Kidney (tissue), 14 donors: Measurements from ENCODE around the gene NAA25. TPM values are rescaled to one million over a fixed set of nuclear protein-coding genes. Genes with fewer than 3 reads are reported as not detected.
"Not testable (repeated sequence)": the region's sequence is repeated elsewhere in the genome, so short reads cannot be mapped to it uniquely, and the experiment has no call there.

Experiments
- DNase-seq, 5 donors: peaks; one replicate each; pipeline ENCODE4 v3.0.0-alpha.2; 2013 to 2020
- FAIRE-seq: peaks from 2 replicates; lab custom pipeline; 2012; peaks lifted over from hg19 to GRCh38; lab: Jason Lieb, UNC
- H3K27ac ChIP-seq, 2 donors: one replicate each; pipeline ENCODE4 v1.7.0; 2013; ENCODE audit warnings: low read depth in 2 of 2, low read length in 2 of 2, inconsistent platforms in 1 of 2
- H3K27me3 ChIP-seq: one replicate; pipeline ENCODE4 v1.7.1; 2013; ENCODE audit warnings: low read length, inconsistent platforms; ENCODE audit not compliant: control insufficient read depth, insufficient read depth
- H3K36me3 ChIP-seq, 3 donors: one replicate each; pipeline versions ENCODE4 v1.7.0 to v1.7.1; 2013; ENCODE audit warnings: low read length in 3 of 3, control low read depth in 1 of 3, inconsistent platforms in 1 of 3; ENCODE audit not compliant: insufficient read depth in 3 of 3, control insufficient read depth in 2 of 3
- H3K4me1 ChIP-seq, 3 donors: one replicate each; pipeline versions ENCODE4 v1.7.0 to v1.7.1; 2013; ENCODE audit warnings: low read length in 3 of 3, inconsistent platforms in 1 of 3, low read depth in 1 of 3; ENCODE audit not compliant: control insufficient read depth in 2 of 3, insufficient read depth in 2 of 3
- H3K4me3 ChIP-seq, 3 donors: one replicate each; pipeline versions ENCODE4 v1.7.0 to v1.8.1; 2013; ENCODE audit warnings: low read length in 3 of 3, control low read depth in 1 of 3, inconsistent platforms in 1 of 3
- H3K9ac ChIP-seq, 3 donors: one replicate each; pipeline versions ENCODE4 v1.7.0 to v1.7.1; 2013; ENCODE audit warnings: low read length in 3 of 3, control low read depth in 1 of 3, inconsistent platforms in 1 of 3
- H3K9me3 ChIP-seq, 3 donors: one replicate each; pipeline versions ENCODE4 v1.7.0 to v1.7.1; 2013; ENCODE audit warnings: low read length in 3 of 3, control low read depth in 1 of 3, inconsistent platforms in 1 of 3; ENCODE audit not compliant: control insufficient read depth in 2 of 3, insufficient read depth in 1 of 3
- intact Hi-C: fragments of 100-400 bp; cut with DNase I; formaldehyde crosslinking; loops from one replicate; pipeline ENCODE4 v1.11.1; 2022
- polyA plus RNA-seq: library from polyadenylated mRNA; stranded (reverse); fragments of 350-450 nt; fragmentation: Illumina TruSeq; extraction: RNeasy Lipid Tissue Mini Kit (QIAGEN cat#74804); gene quantifications from one replicate; pipeline ENCODE4 v1.2.3, GENCODE V29; 2014; ENCODE audit warnings: low read depth, low replicate concordance; ENCODE audit not compliant: insufficient read depth
- total RNA-seq: library from RNA; stranded (reverse); fragmentation: NEBNext Ultra II Directional; extraction: Animal tissue kit (Norgen Biotek cat#: 25700); gene quantifications from one replicate; pipeline ENCODE4 v1.2.1, GENCODE V29; 2021
- TF ChIP-seq, protein P1 (sequence below): IDR thresholded peaks from 3 replicates; pipeline ENCODE4 v1.5.1; 2012; ENCODE audit warnings: mild to moderate bottlenecking, moderate library complexity, borderline replicate concordance; ENCODE audit not compliant: insufficient read depth; ENCODE audit errors: extremely low read depth
- donor health status: control.
- donor health status: control.
- donor health status: control.
- donor health status: control.
- donor health status: control.
- donor health status: DM: yes; HTN: yes; CAD: no.
- donor health status: Normal renal cell carcinoma (clear cell type).

NAA25 gene
- total and polyA plus RNA-seq, 2 donors from 2014 or later, result 3.2 to 22.8 TPM

DNA sequence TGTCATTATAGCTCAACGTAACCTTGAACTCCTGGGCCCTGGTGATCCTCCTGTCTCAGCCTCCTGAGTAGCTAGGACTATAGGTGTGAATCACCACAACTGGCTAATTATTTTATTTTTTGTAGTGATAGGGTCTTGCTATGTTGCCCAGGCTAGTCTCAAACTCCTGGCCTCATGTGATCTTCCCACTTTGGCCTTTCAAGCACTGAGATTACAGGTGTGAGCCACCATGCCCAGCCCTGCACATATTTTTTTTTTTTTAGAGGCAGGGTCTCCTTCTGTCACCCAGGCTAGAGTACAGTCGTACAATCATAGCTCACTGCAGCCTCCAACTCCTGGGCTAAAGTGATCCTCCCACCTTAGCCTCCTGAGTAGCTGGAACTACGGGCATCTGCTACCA is 104.5 kb downstream of the NAA25 start:
- no peak for FAIRE-seq
- TF ChIP-seq, protein P1, sequence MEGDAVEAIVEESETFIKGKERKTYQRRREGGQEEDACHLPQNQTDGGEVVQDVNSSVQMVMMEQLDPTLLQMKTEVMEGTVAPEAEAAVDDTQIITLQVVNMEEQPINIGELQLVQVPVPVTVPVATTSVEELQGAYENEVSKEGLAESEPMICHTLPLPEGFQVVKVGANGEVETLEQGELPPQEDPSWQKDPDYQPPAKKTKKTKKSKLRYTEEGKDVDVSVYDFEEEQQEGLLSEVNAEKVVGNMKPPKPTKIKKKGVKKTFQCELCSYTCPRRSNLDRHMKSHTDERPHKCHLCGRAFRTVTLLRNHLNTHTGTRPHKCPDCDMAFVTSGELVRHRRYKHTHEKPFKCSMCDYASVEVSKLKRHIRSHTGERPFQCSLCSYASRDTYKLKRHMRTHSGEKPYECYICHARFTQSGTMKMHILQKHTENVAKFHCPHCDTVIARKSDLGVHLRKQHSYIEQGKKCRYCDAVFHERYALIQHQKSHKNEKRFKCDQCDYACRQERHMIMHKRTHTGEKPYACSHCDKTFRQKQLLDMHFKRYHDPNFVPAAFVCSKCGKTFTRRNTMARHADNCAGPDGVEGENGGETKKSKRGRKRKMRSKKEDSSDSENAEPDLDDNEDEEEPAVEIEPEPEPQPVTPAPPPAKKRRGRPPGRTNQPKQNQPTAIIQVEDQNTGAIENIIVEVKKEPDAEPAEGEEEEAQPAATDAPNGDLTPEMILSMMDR, result no peak
- no peaks in the 10 kb centered on the region for H3K27me3 ChIP-seq

DNA sequence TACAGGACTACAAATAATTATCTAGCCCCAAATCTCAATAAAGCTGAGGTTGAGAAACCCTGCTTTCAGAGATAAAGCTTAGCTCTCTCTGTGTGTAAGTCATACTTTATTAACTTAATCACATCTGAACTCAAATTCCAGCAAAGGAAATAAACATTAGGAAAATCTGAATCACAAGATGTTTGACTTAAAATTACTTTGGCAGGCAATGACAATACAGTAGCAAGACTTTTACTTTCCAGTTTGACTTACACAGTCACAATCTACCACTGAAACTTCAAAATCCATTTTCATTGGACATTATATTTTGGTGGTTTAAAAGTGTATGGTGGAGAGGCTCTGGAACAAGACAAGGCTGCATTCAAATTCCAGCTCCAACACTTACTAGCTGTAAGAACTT is 107.0 kb downstream of the NAA25 start:
- intact Hi-C loops, result no loop called here
- no peak for FAIRE-seq

More for the DNA sequence above, 104.5 kb downstream of the NAA25 start:
- Histone ChIP-seq H3K4me1 (peaks cover 0 to 3% (median 0%) of the 10 kb centered on the region in 3 donors), H3K9me3 (no peaks in the 10 kb centered on the region), H3K9ac (no peak overlapping the region), H3K27ac (no peak overlapping the region), H3K4me3 (no peak overlapping the region), H3K36me3 (no peaks in the 10 kb centered on the region)
- no peak for DNase-seq
- intact Hi-C loops, result no loop called here

DNA sequence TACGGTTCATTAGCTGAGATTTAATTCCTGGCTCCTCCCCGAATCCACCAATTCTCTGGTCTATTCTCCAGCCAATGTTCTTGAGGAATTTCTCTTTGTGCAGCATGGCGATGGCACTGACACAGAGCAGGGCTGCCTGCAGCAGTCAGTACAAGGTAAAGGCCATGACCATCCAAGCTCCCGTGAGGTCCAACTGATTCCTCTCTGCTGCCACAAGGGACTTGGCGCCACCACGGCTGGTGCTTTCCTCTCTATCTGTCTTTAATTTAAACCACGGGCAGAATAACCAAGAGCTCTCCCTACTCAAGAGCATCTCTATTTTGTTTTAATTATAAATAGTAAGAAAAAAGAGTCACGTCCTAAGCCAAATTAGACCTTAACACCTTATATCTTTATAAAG is 107.8 kb downstream of the NAA25 start:
- Histone ChIP-seq H3K36me3 (no peaks in the 10 kb centered on the region), H3K9ac (no peak overlapping the region), H3K27ac (no peak overlapping the region), H3K9me3 (no peaks in the 10 kb centered on the region), H3K27me3 (no peaks in the 10 kb centered on the region), H3K4me1 (no peaks in the 10 kb centered on the region), H3K4me3 (no peak overlapping the region)
- TF ChIP-seq, protein P1, result no peak
- FAIRE-seq, result no peak
- DNase-seq, result no peak
- intact Hi-C loops, result no loop called here

More for the DNA sequence above, 107.0 kb downstream of the NAA25 start:
- H3K9ac ChIP-seq, result no peak overlapping the region
- H3K27ac ChIP-seq, result peak overlapping the region in 1 of 2 donors; percentile 27
- TF ChIP-seq, protein P1, result no peak
- peaks cover 0 to 3% (median 0%) of the 10 kb centered on the region in 3 donors for H3K4me1 ChIP-seq
- H3K27me3 ChIP-seq, result no peaks in the 10 kb centered on the region
- no peaks in the 10 kb centered on the region for H3K9me3 ChIP-seq
- H3K4me3 ChIP-seq, result no peak overlapping the region
- no peaks in the 10 kb centered on the region for H3K36me3 ChIP-seq
- no peak for DNase-seq

DNA sequence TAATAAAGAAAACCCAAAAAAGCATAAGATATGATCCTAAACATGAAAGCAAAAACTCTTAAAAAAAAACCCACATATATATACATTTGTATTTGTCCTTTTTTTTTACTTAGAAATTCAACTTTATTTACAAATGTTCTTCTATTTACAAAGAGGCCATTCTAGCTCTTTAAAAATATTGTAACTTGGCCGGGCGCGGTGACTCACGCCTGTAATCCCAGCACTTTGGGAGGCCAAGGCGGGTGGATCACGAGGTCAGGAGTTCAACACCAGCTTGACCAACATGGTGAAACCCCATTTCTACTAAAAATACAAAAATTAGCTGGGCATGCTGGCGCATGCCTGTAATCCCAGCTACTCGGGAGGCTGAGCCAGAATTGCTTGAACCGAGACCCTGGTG is 109.5 kb downstream of the NAA25 start:
- intact Hi-C loops, H3K9me3 ChIP-seq, FAIRE-seq, DNase-seq, H3K27ac ChIP-seq, H3K27me3 ChIP-seq, H3K9ac ChIP-seq, H3K36me3 ChIP-seq, H3K4me3 ChIP-seq, H3K4me1 ChIP-seq: not testable (repeated sequence)
